Measurements from ENCODE around the gene NAA16.
"Not testable (repeated sequence)": the region's sequence is repeated elsewhere in the genome, so short reads cannot be mapped to it uniquely, and the experiment has no call there.

GRCh38 chr13:41421330-41421729 is 110.3 kb downstream of the NAA16 start:
- not testable (repeated sequence) for TF ChIP-seq EZH2 (IDR thresholded peaks at IDR 0.05; ENCODE audit: low read depth); CTCF (conservative IDR thresholded peaks at IDR 0.05)

Data from PC-9 (cell line).